ENCODE data around the gene MYB. TPM values are rescaled to one million over a fixed set of nuclear protein-coding genes. Genes with fewer than 3 reads are reported as not detected.
"Not testable (repeated sequence)": the region's sequence is repeated elsewhere in the genome, so short reads cannot be mapped to it uniquely, and the experiment has no call there.

The MYB gene
- total RNA-seq, 1 donor from 2014 or later: 4.7 TPM

DNA sequence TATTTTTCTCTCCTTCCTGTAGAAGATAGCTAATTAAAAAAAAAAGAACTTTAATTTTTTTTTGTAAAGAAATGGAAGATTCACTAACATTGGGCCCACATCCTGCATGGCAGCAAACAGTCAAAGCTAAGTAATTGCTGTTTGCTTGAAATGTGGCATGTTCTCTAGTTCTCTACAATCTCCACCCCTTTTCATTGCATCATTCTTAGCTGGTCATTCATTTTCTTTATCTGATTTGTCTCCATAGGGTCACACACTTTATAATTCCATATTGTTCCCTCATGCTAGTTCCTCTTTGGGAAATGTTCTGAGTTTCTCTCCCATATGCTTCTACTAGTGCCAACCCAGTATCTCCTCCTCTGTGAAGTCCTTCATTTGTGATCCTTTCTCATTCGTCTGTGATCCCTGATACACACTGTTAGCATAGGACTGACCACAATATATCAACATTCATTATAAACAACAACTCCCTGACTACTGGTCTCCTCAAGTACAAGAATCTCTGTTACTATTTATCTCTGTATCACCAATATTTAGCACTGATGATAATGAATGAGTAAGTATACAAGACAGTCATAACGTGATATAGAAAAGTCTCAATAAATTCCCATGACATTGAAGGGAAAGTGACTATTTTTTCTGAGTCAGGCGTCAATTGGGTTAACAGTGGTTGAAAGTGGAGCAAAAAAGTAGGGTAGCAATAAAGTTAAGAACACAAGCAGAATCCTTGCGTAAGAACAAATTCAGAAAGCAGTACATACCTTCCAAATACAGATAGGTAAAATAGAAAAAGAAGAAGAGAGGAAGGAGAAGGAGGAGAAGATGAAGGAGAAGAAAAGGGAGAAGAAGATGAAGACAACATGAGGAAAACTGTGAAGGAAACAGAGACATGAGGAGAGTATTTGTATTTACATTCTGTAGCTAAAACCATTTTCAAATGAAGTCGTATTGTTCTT lies 33.2 kb upstream of the MYB start:
- Mint-ChIP-seq H3K4me3 (no peak overlapping the region), H3K27me3 (peaks cover 25% of the 10 kb centered on the region), H3K9me3 (no peaks in the 10 kb centered on the region), H3K4me1 (ENCODE audit: unreplicated experiment) (peaks cover 6% of the 10 kb centered on the region), H3K36me3 (no peaks in the 10 kb centered on the region), H3K27ac (no peak overlapping the region)
- DNase-seq (ENCODE audit: extremely low spot score, unreplicated experiment): no peak
- TF ChIP-seq, protein P1, sequence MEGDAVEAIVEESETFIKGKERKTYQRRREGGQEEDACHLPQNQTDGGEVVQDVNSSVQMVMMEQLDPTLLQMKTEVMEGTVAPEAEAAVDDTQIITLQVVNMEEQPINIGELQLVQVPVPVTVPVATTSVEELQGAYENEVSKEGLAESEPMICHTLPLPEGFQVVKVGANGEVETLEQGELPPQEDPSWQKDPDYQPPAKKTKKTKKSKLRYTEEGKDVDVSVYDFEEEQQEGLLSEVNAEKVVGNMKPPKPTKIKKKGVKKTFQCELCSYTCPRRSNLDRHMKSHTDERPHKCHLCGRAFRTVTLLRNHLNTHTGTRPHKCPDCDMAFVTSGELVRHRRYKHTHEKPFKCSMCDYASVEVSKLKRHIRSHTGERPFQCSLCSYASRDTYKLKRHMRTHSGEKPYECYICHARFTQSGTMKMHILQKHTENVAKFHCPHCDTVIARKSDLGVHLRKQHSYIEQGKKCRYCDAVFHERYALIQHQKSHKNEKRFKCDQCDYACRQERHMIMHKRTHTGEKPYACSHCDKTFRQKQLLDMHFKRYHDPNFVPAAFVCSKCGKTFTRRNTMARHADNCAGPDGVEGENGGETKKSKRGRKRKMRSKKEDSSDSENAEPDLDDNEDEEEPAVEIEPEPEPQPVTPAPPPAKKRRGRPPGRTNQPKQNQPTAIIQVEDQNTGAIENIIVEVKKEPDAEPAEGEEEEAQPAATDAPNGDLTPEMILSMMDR (conservative IDR thresholded peaks at IDR 0.05): no peak

DNA sequence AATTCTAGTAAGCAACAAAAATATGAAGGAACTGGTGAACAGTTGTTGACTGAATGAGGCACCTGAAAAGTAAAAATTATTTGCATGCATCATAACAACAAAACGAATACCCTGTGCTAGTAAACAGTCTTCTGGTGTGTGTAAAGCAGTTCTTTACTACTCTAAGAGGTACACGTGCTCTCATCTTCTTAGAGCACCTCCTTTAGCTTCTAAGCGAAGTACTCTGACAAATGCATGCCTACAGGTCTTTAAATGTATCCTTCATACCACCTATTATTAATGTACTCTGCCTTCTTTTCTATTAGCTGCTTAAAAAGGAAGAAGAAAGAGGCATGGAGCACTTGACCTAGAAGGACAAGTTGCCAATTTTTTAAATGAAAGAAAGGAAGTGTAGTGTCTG lies 32.2 kb upstream of the MYB start:
- no peak for DNase-seq (ENCODE audit: extremely low spot score, unreplicated experiment)
- H3K4me1 Mint-ChIP-seq (ENCODE audit: unreplicated experiment): peaks cover 6% of the 10 kb centered on the region

DNA sequence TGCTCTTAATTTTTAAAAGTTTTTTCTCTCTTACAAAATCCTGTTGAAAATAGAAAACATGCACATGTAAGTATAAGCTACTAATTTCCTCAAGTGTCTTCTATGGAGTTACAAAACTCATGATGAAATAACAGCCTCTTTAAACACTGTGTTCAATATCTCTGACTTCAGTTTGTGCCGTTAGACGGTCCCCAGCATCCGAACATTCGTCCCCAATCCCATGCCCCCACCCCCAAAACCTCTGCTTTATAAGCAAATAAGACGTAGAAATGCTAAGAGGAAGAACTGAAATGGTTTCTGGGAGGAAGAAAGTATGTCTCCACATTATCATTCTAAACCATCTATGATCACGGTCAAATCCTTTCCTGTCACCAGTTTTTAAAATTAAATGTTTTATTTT lies 31.7 kb upstream of the MYB start:
- Mint-ChIP-seq H3K4me3 (no peak overlapping the region), H3K9me3 (no peaks in the 10 kb centered on the region), H3K36me3 (no peaks in the 10 kb centered on the region), H3K4me1 (ENCODE audit: unreplicated experiment) (peaks cover 6% of the 10 kb centered on the region), H3K27me3 (peaks cover 34% of the 10 kb centered on the region), H3K27ac (no peak overlapping the region)
- TF ChIP-seq, protein P1 (conservative IDR thresholded peaks at IDR 0.05): no peak
- no peak for DNase-seq (ENCODE audit: extremely low spot score, unreplicated experiment)

More for the DNA sequence above, 32.2 kb upstream of the MYB start:
- TF ChIP-seq, protein P1 (conservative IDR thresholded peaks at IDR 0.05): no peak
- no peaks in the 10 kb centered on the region for H3K36me3 Mint-ChIP-seq
- H3K9me3 Mint-ChIP-seq: no peaks in the 10 kb centered on the region
- H3K27ac Mint-ChIP-seq: no peak overlapping the region
- H3K4me3 Mint-ChIP-seq: no peak overlapping the region
- peaks cover 30% of the 10 kb centered on the region for H3K27me3 Mint-ChIP-seq

GRCh38 chr6:135150481-135150880 lies 30.6 kb upstream of the MYB start:
- H3K27ac Mint-ChIP-seq; H3K36me3 Mint-ChIP-seq; H3K9me3 Mint-ChIP-seq; H3K4me1 Mint-ChIP-seq (ENCODE audit: unreplicated experiment); DNase-seq (ENCODE audit: extremely low spot score, unreplicated experiment); H3K4me3 Mint-ChIP-seq: not testable (repeated sequence)
- H3K27me3 Mint-ChIP-seq: peaks cover 36% of the 10 kb centered on the region

- not testable (repeated sequence) for H3K36me3 Mint-ChIP-seq; H3K27ac Mint-ChIP-seq; H3K9me3 Mint-ChIP-seq; DNase-seq (ENCODE audit: extremely low spot score, unreplicated experiment); H3K4me3 Mint-ChIP-seq; H3K4me1 Mint-ChIP-seq (ENCODE audit: unreplicated experiment)
- peaks cover 39% of the 10 kb centered on the region for H3K27me3 Mint-ChIP-seq
Observed at GRCh38 chr6:135154125-135154524, 27.0 kb upstream of the MYB start.

DNA sequence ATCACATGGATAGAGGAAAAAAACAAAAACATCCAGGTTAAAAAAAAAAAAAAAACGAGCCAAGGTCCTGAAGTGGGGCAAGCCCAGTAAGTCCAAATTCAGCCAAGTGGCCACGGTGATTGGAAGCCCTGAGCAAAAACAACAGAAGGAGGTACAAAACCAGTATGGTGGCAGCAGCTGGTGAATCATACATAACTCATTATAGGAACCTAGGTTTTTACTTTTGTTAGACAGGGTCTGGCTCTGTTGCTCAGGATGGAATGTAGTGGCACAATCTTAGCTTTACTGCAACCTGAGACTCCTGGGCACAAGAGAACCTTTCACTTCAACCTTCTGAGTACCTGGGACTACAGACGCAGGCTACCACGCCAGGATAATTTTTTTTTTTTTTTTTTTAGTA lies 22.7 kb upstream of the MYB start:
- peaks cover 36% of the 10 kb centered on the region for H3K27me3 Mint-ChIP-seq
- TF ChIP-seq, protein P1 (conservative IDR thresholded peaks at IDR 0.05): no peak
- no peaks in the 10 kb centered on the region for H3K4me1 Mint-ChIP-seq (ENCODE audit: unreplicated experiment)
- DNase-seq (ENCODE audit: extremely low spot score, unreplicated experiment): no peak
- no peaks in the 10 kb centered on the region for H3K9me3 Mint-ChIP-seq
- no peak overlapping the region for H3K4me3 Mint-ChIP-seq
- no peak overlapping the region for H3K27ac Mint-ChIP-seq
- no peaks in the 10 kb centered on the region for H3K36me3 Mint-ChIP-seq

Measured in type B pancreatic cell (in vitro differentiated cells).